NCI-H446 treated with DMSO at 0.1 percent for 48 hours (cell line): Measurements from ENCODE around the gene TNF.
"Not testable (repeated sequence)": the region's sequence is repeated elsewhere in the genome, so short reads cannot be mapped to it uniquely, and the experiment has no call there.

Experiments
- DNase-seq: peaks from one replicate; lab custom pipeline; 2025; lab: John Stamatoyannopoulos, UW

The TNF gene

DNA sequence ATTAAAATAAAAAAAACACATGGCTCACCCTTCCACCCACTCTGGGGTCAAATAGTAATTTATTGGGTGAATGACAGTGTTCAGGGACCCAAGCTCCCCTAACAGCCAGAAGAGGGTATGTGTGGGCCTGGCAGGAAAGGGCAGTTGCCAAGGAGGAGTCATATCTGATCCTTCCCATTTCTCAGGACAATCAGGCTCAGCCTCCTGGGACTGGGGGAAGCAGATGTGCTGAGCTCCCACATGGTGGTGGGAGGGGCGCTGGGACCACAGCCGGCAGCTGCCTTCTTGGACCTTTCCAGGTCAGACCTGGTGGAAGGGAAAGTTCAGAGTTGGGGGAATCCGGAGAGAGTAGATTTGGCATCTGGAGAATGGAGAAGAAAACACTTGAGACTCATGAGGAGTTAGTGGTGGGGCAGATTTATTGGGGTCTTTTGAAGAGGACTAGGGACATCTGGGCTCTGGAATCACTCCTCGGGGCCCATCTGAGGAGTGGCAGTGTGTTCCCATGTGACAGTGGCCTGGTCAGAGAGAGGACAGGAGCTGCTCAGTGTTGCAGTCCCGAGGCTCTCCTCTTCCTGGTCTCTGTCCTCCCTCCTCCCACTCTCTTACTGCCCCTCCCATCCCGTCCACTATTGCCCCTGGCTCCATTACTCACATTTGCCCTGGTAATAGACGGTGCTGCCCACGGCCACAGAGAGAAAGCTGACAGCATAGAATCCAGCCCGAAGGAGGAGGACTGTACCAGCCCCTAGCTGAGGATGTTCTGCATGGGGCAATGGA lies 13.7 kb downstream of the TNF start:
- no peak for DNase-seq

DNA sequence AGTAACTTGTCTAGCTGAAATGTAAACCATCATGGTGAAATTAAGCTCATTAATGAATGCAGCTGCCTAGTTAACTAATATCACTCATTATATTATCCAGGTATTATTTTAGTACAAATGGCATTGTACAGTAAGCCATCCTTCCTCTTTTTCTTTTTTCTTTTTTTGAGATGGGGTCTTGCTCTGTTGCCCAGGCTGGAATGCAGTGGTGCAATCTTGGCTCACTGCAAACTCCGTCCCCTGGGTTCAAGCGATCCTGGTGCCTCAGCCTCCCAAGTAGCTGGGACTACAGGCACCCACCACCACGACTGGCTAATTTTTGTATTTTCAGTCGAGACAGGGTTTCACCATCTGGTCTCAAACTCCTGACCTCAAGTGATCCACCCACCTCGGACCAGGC lies 15.3 kb downstream of the TNF start:
- DNase-seq = not testable (repeated sequence)

DNA sequence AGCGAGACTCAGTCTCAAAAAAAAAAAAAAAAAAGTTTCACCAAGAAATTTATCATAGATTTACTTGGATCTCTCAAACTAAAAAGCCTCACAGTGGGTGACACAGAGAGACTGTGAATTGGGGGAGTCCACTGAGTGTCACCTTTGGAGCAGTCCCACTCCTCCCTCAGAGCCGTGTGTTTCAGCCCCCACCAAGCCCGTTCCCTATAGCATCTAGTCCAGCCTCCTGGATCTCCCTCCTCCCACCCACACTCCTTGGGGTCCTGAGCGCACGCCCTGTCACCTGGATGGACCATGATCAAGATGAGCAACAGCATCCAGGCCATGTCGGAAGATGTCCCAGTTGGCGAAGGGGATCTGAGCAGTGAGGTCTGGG lies 17.0 kb downstream of the TNF start:
- no peak for DNase-seq

DNA sequence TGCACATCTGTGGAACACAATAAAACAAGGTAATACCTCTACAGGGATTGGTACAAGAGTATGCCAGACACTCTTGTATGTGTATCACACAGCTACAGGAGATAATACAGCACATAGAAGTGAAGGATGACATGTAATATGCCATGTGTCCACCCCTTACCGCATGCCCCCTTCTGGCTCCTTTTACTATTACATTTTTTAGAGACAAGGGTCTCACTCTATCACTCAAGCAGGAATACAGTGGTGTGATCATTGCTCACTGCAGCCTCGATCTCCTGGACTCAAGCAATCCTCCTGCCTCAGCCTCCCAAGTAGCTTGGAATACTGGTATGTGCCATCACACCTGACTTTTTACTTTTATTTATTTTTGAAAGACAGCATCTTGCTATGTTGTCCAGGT lies 21.6 kb downstream of the TNF start:
- no peak for DNase-seq

DNA sequence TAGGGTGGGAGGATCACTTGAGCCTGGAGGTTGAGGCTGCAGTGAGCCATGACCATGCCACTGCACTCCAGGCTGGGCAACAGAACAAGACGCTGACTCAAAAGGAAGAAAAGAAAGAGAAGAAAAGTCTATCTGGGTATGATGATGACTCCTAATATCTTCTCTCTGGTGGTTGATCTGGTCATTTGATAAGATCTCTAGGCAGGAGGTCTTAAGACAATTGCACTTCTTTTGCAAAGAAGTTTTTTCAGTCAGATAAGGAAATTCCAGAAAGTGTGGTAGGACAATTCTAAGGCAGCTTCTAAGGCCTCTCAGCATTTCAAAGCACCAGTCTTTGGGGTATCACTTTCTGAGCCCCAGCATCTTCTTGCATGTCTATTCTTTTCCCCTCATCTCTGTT lies 32.0 kb downstream of the TNF start:
- no peak for DNase-seq

DNA sequence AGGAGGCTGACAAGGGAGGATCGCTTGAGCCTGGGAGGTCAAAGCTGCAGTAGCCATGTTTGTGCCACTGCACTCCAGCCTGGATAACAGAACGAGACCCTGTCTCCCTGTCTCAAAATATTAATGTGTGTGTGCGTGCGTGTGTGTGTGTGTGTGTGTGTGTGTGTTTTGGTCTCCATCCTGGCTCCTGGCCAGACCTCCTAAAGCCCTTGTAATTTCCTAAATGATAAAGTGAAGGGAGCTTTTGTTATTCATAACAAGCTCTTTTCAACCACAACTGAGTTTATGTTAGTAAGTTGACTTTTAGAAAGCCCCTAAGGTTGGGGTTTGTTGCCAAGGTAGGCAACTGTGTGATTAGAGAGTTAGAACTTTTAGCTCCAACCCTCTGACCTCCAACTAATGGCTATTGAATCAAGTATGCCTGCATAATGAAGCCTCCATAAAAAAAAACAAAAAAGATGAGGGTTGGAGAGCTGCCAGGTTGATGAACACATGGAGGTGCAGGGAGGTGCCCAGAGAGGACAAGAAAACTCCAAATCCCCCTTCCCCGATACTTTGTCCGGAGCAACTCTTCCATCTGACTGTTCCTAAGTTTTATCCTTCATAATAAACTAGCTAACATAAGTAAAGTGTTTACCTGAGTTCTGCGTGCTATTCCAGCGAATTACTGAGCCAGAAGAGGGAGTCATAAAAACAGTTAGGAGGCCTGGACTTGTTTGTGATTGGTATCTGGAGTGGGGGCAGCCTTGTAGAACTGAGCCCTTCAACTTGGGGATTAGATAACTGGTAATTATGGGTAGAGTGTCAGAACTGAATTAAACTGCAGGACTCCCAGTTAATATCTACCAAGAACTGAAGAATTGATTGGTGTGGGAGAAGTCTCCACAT lies 34.4 kb downstream of the TNF start:
- DNase-seq = no peak

DNA sequence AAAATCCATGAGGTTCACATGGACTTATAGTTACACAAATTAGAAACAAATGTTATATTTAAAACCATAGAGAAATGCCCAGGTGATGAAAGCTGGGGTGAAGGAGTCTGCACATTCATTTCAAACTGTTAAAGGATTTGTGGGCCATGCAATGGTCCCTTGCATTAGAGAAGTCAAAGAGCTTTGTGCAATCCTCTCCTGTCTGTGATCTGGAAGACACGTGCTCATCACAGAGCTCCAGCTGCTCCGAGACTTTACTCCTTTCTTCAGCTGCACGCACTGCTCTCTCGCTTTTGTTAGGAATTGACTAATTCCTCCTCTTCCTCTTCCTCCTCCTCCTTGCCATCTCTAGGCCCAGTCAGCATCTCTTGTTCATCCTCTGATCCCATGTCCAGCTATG lies 35.6 kb downstream of the TNF start:
- no peak for DNase-seq

DNA sequence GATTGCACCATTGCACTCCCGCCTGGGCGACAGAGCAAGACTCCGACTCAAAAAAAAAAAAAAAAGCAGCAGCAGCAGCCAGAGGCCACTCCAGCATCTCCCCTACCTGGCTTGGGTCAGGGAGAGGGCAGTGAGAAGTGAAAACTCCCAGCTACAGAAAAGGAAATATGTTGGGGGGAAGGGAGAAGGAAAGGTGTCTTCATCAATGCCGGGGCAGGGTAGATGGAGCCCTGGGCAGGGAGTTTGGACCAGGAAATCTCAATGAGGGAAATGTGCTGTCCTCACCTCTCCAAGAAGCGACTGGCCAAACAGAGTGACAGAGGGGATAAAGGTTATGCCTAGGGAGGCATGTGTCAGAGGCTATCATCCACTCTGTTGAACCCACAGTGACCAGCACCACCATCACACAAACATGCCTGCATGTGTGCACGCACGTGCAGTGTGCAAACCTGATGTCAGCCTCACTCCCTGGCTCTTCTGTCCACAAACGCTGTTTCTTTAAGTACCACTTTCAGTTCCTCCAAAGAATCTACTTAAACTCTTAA lies 38.8 kb downstream of the TNF start:
- no peak for DNase-seq

DNA sequence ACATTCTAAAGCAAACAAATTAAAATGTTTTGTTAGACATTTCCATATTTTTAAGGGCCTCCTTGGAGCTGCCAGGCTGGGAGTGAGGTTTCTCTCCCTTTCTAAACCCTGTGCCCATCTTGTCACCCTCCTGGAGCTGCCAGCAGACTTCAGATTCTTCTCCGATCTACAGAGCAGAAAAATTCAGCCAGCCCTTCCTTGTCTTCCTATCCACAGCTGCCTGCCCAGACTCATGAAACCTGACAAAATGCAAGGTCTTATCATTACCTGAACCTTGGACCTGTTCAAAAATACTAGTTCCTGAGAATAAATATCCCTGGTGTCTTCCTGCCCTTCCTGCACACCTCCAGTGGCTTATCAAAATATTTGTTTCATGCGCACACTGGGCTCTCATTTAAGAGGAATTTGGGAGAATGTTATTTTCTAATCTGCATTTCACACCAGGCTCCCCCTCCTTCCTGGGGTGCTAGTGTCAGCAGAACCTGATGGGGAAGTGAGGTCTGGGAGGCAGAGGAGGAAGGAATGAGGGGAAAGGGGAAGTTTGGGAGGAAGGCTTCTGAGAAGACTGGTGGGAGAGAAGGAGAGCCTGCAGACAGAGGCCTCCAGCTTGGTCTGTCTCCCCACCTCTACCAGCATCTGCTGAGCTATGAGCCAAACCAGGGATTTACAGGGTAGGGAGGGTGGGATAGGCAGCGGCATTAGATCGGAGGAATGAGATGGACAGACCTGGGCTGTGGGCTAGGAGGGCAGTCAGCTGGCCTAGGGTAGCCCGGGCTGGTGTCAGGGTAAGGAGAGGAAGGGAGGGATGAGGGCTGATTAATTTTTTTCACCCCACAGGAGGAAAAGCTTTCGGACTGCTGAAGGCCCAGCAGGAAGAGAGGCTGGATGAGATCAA lies 39.6 kb downstream of the TNF start, which contains the start of gene AIF1:
Gene AIF1, plus strand, starts transcription at position 551 of the 895 bp plus-strand sequence. Its CDS starts 96 bp downstream, at position 647.
- no peak for DNase-seq

DNA sequence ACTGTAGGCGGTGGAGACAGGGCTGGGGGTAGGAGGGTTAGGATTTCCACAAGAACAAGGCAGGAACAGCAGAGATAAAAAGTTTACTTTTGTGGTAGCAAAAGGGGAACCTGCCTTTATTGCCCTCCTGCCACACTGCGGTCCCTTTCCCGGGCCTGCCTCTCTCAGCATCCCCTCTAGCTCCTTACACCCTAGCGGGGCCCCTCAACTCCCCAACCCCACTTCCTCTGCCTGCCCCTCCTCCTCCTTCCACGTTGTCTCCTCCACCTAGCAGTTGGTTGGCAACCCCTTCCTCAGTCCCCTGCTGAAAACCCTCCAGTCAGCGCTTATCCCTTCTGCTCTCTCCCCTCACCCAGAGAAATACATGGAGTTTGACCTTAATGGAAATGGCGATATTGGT lies 40.4 kb downstream of the TNF start:
- no peak for DNase-seq

DNA sequence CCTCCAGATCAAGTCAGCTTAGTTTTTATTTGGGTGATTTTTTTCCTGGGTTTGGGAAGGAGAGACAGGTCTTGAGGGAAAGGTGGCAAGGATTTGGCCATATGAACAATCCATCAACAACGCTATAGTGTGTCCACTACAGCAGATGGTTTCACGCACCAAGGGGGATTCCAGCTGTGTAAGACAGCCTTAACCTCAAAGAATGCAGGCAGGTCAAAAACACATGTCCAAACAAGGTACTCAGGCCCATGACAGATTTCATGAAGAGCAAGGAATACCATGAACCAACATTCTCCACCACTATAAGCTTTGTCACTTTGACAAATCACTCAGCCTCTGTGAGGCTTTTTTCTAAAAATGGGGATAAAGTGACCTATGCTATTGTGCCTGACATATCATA lies 41.6 kb downstream of the TNF start:
- DNase-seq = no peak

DNA sequence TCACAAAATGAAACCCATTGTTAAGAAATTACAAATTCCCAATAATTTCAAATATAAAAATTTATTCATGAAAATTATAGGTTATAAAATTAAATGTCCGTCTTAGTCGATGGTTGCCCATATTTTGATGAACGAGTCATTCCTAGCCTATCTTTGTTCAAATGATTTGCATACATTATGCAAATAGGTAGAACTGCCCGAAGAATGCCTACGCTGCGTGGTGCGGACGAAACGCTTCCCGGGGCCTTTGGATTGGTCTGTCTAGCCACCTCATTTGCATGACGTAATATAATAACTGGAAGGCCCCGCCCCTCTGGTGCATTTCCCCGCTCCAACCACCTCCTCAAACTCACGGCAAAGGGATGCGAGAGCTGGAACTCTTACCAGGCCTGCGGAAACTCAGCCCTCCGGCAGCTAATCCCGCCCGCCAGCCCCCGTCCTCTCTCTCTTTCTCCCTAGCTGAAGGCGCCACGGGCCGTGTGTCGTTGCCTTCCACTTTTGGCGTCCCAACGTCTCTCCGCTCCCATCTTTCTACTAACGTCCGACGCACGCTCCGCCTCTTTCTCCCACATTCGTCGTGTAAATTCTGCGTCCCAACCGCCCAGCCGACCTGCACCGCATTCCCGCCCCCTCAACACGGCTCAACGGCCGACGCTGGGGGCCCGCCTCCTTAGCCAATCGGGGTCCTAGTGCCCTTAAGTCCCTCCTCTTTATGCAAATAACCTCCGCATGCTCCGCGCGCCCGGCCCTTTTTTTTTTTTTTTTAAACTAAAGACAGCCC lies 44.6 kb downstream of the TNF start:
- peak; percentile 99 for DNase-seq

DNA sequence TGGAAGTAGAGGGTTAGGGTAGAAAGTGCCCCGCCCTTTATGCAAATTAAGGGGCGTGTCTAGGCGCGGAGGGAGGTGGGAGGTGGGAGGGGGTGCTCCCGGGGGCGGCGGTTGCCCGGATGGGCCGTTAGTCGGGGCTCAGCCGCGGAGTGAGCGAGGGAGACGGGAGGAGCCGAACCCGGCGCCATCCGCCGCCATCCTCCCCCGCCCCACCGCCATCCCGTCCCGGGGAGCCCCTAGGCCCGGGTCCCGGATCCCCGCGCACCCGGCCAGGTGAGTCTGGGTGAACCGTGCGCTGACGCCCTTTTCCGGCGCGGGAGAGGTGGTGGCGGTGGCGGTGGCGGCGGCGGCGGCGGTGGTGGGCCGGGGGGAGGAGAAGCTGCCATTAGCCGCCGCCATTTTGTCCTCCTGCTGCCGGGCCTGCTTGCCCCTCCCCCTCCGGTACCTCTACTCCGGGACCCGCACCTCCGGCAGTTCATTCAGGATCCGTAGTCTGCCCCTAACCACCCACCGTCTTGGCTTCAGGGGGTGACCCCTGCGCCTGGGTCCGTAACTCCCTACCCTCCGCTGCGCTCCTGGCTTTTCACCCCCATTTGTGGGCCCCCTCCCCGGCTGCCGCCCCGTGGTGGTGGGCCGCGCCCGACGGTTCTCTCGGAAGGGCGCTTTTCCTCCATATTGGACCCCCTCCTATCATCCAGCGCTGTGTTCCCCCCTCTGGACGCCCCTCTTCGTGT lies 45.4 kb downstream of the TNF start, which contains the start of gene PRRC2A:
Gene PRRC2A, plus strand, starts transcription at position 130 of the 734 bp plus-strand sequence. CDS start 2,075 bp downstream, outside the sequence.
- DNase-seq = peak; percentile 71

DNA sequence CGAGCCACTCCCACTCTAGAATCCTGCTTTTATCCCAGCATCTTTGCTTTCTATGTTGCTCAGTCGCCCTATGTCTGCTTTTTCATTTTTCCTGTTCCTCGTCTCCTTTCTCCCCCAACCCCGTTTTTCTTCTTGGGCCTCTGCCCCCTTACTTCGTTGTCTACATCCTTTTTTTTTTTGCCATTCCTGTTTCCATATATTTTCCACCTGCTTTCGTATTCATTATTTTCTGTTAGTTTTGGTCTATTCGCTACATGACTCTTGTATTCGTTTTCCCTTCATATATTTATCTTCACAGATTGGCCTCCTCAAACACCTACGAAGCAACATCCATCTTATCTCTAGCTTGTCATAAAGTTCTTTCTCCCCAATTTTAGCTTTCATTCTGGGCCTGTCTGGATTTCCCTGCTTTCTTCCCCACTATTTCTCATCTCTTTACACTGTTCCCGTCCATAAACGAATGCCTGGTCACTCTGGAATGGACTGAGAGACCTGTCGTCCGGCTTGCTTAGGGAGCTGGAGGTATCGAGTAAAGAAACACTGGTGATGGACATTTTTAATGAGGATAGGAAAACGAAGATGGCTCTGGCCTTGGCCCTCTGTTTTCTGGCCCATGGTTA lies 46.1 kb downstream of the TNF start:
- DNase-seq = no peak

DNA sequence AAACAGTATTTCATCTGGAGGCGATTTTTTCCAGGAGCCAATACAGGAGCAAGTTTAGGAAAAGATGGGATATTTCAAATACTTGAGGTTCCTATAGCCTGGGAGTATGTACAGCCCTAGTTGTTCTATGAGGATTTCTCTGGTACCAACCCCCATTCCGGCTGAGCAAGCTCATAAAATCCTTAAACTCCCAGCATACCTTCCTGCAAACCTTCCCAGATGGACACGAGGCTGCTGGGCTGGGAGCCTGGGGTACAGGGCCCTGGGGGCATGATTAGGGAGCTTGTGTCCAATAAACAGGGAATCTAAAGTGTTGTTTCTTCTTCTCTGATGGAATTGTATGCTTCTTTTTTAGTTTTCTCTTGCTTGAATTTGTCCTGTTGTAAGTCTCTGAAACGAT lies 46.6 kb downstream of the TNF start:
- no peak for DNase-seq

DNA sequence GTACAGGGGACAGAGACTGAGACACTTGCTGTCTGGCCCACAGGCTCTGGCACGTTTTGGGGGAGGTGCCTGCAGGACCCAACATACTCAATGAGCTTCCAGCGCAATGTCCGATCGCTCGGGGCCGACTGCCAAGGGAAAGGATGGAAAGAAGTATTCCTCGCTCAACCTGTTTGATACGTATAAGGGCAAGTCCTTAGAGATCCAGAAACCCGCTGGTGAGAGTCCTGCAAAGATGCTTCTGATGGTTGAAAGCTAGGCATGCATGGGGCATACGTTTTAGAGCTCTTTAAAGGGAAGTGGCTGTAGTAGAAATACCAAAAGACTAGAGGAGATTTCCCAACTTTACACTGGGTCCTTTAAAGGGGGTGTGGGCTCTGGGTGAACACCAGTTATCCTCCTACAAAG lies 47.3 kb downstream of the TNF start:
- DNase-seq = no peak

DNA sequence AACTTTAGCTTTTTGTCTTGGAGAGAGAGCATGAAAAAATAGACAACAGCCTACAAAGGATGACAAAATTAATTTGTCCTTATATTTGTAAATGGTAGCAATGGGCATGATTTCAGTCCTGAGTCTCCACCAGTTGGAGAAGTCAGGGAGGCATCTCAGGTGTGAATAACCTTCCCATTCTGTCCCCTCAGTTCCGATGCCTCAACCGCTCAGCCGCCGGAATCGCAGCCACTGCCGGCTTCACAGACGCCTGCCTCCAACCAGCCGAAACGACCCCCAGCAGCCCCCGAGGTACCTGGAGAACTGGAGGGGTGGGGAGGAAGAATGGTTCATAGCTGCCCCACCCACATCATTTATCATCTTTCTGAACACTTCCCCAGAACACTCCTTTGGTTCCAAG lies 48.7 kb downstream of the TNF start:
- DNase-seq = no peak

DNA sequence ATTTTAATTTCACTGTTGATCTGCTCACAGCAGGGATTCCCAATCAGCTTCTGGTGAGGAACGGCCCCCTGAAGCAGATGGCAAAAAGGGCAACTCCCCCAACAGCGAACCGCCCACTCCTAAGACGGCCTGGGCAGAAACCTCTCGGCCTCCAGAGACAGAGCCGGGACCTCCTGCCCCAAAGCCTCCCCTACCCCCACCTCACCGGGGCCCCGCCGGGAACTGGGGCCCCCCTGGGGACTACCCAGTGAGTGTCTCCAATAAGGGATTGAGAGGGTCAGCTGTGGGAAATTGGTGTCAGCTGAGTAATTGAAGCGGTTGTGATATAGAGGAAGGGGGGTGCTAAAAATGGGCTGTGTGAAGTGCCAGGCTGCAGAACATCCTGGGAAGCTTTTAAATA lies 51.6 kb downstream of the TNF start:
- no peak for DNase-seq

DNA sequence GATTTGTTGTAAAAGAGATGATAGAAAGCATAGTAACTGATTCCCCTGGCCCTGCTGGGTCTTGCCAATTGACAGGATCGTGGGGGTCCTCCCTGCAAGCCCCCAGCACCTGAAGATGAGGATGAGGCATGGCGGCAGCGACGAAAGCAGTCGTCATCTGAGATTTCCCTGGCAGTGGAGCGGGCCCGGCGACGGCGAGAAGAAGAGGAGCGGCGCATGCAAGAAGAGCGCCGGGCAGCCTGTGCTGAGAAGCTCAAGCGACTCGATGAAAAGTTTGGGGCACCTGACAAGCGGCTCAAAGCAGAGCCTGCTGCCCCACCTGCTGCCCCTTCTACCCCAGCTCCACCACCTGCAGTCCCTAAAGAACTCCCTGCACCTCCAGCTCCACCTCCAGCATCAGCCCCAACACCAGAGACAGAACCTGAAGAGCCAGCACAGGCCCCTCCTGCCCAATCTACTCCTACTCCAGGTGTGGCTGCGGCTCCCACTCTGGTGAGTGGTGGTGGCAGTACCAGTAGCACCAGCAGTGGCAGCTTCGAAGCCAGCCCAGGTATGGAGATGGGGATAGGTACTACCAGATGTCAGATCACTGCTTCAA lies 52.4 kb downstream of the TNF start:
- no peak for DNase-seq
